AG08395 (cell line): Measurements from ENCODE around the gene HOXD13.
A peak's percentile ranks its signal among the peaks of the same experiment; 100 is the strongest.

ENCODE experiments used
- DNase-seq: peaks from one replicate; pipeline ENCODE4 v3.0.0; 2012; ENCODE audit warnings: mixed read lengths, low spot score

HOXD13 gene

GRCh38 chr2:176081376-176081836, 11.1 kb upstream of the HOXD13 start:
- DNase-seq = no peak

- DNase-seq = no peak
These were observed 10.5 kb upstream of the HOXD13 start for GRCh38 chr2:176081837-176082524.

- DNase-seq = no peak
These were observed 10.0 kb upstream of the HOXD13 start for GRCh38 chr2:176082525-176082823.

- DNase-seq = no peak
These were observed 9.4 kb upstream of the HOXD13 start for GRCh38 chr2:176082824-176083751.

- DNase-seq = no peak
These were observed 8.7 kb upstream of the HOXD13 start, which contains the start of gene EVX2 for GRCh38 chr2:176083796-176084261. EVX2 (minus strand) TSS chr2:176083962; CDS start chr2:176083776, 186 bp downstream.

GRCh38 chr2:176084611-176085119, 7.9 kb upstream of the HOXD13 start:
- DNase-seq = no peak

GRCh38 chr2:176085120-176085788, 7.3 kb upstream of the HOXD13 start:
- no peak for DNase-seq

GRCh38 chr2:176085861-176086771, 6.4 kb upstream of the HOXD13 start:
- peak; percentile 40 for DNase-seq

GRCh38 chr2:176087330-176088047, 5.0 kb upstream of the HOXD13 start:
- no peak for DNase-seq

- DNase-seq = peak; percentile 72
These were observed 4.2 kb upstream of the HOXD13 start for GRCh38 chr2:176088048-176088936.

GRCh38 chr2:176088937-176089842, 3.3 kb upstream of the HOXD13 start:
- no peak for DNase-seq

- no peak for DNase-seq
These were observed 2.6 kb upstream of the HOXD13 start for GRCh38 chr2:176089843-176090395.

- DNase-seq = no peak
These were observed 1.7 kb upstream of the HOXD13 start for GRCh38 chr2:176090862-176091261.

- no peak for DNase-seq
These were observed 927 bp upstream of the HOXD13 start for GRCh38 chr2:176091329-176092258.

GRCh38 chr2:176093145-176093897, 800 bp downstream of the HOXD13 start:
- DNase-seq = no peak

GRCh38 chr2:176093898-176094249, 1.4 kb downstream of the HOXD13 start:
- no peak for DNase-seq
